Astrocyte of the spinal cord (primary cell): Measurements from ENCODE around the gene ACSF3.

ENCODE experiments used
- DNase-seq: peaks from one replicate; pipeline ENCODE4 v3.0.0; 2011; ENCODE audit warnings: low read depth, low spot score
- H3K4me3 ChIP-seq: 2 replicates; pipeline ENCODE4 v1.5.1; 2011; ENCODE audit warnings: low read depth, mild to moderate bottlenecking, low read length, moderate library complexity
- in situ Hi-C: cut with HindIII; loops from 2 replicates; pipeline ENCODE4 v1.10.0; 2017; ENCODE audit warnings: low sequenced_read_pairs
- TF ChIP-seq, protein P1 (sequence below): IDR thresholded peaks from 2 replicates; pipeline ENCODE4 v1.5.1; 2012; ENCODE audit warnings: low read depth, mild to moderate bottlenecking, low read length, inconsistent platforms

The ACSF3 gene

DNA sequence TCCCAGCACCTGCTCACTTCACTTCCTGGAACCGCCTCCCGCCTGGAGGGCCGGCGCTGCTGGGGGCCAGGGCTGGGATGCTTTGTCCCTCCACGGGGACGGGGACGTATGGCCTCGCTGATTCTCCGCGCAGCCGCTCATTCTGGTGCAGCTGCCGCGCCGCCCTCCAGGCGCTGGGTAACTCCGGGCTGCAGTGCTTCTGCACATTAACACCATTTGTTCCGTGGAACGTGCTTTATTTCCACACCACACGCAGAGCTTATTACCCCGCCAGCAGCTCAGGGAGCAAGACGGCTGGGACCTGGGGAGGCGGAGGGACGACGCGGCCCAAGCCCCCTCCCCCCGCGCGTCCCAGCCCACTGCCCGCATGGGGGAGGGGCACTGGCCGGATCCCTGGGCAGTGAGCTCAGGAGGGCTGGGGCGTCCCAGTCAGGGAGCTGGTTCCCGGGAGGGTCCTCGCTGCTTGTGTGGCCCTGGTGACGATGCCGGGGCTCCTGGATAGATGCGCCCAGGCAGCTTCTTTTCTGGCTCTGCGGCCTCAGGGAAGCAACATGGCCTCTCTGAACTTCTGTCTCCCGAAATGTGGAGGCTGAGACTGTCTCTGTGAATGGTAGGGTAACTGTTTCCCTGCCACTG, 45.4 kb upstream of the ACSF3 start:
- in situ Hi-C loops, result no loop called here
- TF ChIP-seq, protein P1, sequence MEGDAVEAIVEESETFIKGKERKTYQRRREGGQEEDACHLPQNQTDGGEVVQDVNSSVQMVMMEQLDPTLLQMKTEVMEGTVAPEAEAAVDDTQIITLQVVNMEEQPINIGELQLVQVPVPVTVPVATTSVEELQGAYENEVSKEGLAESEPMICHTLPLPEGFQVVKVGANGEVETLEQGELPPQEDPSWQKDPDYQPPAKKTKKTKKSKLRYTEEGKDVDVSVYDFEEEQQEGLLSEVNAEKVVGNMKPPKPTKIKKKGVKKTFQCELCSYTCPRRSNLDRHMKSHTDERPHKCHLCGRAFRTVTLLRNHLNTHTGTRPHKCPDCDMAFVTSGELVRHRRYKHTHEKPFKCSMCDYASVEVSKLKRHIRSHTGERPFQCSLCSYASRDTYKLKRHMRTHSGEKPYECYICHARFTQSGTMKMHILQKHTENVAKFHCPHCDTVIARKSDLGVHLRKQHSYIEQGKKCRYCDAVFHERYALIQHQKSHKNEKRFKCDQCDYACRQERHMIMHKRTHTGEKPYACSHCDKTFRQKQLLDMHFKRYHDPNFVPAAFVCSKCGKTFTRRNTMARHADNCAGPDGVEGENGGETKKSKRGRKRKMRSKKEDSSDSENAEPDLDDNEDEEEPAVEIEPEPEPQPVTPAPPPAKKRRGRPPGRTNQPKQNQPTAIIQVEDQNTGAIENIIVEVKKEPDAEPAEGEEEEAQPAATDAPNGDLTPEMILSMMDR, result no peak
- DNase-seq, result no peak
- no peak overlapping the region for H3K4me3 ChIP-seq

DNA sequence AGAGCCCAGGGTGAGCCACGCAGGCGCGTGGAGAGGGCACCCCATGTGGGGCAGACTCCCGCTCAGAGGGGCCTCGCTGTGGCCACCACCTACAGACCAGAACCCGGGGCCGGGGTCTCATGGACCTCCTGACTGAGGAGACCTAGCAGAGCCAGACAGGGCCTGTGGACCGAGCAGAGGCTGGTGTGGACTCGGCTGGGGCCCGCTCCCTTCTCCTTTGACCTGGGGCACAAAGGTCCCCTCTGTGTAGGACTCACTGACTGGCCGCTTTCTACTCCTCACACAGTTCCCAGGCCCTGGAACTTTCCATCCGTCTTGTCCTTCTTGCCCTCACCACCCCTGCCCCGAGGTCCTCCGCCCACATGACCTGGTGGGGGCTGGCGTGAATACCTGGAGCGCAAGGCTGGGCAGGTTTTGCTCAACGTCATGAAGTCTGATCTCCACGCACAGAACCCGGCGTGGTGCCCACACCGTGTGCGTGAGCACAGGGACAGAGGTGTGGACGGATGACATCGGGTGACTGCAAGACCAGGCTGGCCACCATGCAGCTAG, 44.7 kb upstream of the ACSF3 start:
- no peak overlapping the region for H3K4me3 ChIP-seq
- TF ChIP-seq, protein P1, result no peak
- no peak for DNase-seq
- in situ Hi-C loops, result no loop called here

DNA sequence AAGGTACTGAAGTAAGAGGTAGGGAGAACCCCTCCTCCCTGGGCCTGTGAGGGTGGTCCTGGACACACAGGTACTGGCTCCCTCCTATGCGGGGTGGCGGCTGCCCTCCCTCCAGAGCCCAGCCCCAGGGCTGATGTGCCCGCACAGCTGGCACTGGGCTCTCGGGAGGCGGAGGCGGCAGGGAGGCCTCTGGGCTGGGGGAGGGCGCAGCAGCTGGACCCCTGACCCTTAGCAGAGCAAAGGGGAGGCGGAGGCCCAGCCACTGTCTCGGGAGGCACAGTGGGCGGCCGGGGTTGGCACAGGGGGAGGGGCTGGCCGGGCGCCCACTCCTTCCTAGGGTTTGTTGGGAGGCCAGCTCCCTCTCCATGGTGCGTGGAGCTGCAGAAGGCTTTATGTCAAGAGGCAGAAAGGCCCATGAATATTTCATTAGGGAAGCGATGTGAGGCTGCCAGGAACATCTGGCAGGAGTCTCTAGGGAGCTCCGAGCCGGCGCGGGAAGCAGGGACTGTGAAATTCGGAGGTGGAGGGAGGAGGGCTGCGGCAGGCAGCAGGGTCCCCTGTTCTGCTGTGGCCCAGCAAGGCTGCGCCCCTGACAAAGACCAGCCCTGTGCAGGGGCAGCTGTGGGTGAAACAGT, 44.1 kb upstream of the ACSF3 start:
- no peak for DNase-seq
- in situ Hi-C loops, result no loop called here
- H3K4me3 ChIP-seq, result no peak overlapping the region
- TF ChIP-seq, protein P1, result no peak

- no peak for DNase-seq
- TF ChIP-seq, protein P1, result no peak
- in situ Hi-C loops, result no loop called here
- no peak overlapping the region for H3K4me3 ChIP-seq
Observed at GRCh38 chr16:89050119-89050867, 43.4 kb upstream of the ACSF3 start.

DNA sequence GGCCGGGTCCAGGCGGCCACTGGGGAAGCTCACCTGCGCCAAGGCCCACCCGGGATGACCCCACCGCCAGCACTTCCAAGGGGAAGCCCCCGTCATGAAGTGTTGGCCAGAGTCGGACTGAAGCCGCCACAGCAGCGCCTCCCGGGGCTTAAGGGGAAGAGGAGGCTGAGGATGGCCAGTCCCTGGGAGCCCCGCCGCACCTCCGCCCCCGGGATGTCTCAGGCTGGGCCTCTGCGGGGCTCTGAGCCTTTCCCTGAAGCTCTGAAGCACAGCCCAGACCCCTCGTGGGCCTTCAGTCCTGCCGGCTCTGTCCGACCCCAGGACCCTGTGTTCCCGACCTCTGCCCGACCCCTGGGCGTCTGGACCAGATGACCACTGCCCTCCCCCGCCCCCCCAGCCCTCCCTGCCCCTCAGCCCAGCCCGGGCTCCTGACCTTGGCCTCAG, 42.8 kb upstream of the ACSF3 start:
- TF ChIP-seq, protein P1, result no peak
- DNase-seq, result no peak
- H3K4me3 ChIP-seq, result no peak overlapping the region
- in situ Hi-C loops, result no loop called here

GRCh38 chr16:89051521-89052166, 42.0 kb upstream of the ACSF3 start:
- TF ChIP-seq, protein P1, result no peak
- in situ Hi-C loops, result no loop called here
- DNase-seq, result no peak
- no peak overlapping the region for H3K4me3 ChIP-seq
